Tibial nerve (tissue), 4 donors: Measurements from ENCODE around the gene VENTX.

Experiments used
- CTCF ChIP-seq, 5 experiments: fragments of 200-600 bp in 3 of 5; fragments of 450-650 bp in 2 of 5; sonication (generic) in 3 of 5; IDR thresholded peaks; one replicate each; pipeline ENCODE4 v1.5.1; 2016 to 2019; ENCODE audit warnings: antibody characterized with exemption in 5 of 5, mild to moderate bottlenecking in 3 of 5, moderate library complexity in 2 of 5
- EP300 ChIP-seq, 2 donors: sonication (generic); formaldehyde crosslinking; IDR thresholded peaks; one replicate each; pipeline ENCODE4 v1.6.1; 2017; ENCODE audit warnings: antibody characterized with exemption in 2 of 2, mild to moderate bottlenecking in 1 of 2
- POLR2A ChIP-seq, 2 donors: fragments of 450-650 bp; IDR thresholded peaks; one replicate each; pipeline ENCODE4 v1.6.1; 2017; ENCODE audit warnings: antibody characterized with exemption in 2 of 2, mild to moderate bottlenecking in 2 of 2, moderate library complexity in 2 of 2

- TF ChIP-seq EP300 (IDR thresholded peaks at IDR 0.05) (no peak), POLR2A (IDR thresholded peaks at IDR 0.05) (no peak), CTCF (IDR thresholded peaks at IDR 0.05) (no peak)
These were observed 28.0 kb upstream of the VENTX start for GRCh38 chr10:133209641-133210040.
